Endothelial cell of umbilical vein (primary cell): ENCODE results near the gene MAN2B1. TPM values are rescaled to one million over a fixed set of nuclear protein-coding genes. Genes with fewer than 3 reads are reported as not detected.

Source experiments
- BruUV-seq: library from RNA; stranded (reverse); fragments of 400-500 nt; replicated peaks from 2 replicates; lab custom pipeline; 2021; lab: Mats Ljungman, UMichigan
- CTCF ChIA-PET: fragments of 300-600, 350-600 bp; sonication (Branson Sonifier 250); formaldehyde crosslinking; loops from one replicate; lab custom pipeline; 2021; ENCODE audit warnings: antibody characterized with exemption, inconsistent platforms; lab: Charles Lee
- POLR2A ChIA-PET: fragments of 300-600, 350-600 bp; sonication (Branson Sonifier 250); formaldehyde crosslinking; loops from one replicate; lab custom pipeline; 2021; ENCODE audit warnings: antibody characterized with exemption, inconsistent platforms; lab: Charles Lee
- DNase-seq: peaks from one replicate; pipeline ENCODE4 v3.0.0-alpha.2; 2011; ENCODE audit warnings: low read depth, low spot score
- FAIRE-seq: peaks from 2 replicates; lab custom pipeline; 2011; peaks lifted over from hg19 to GRCh38; lab: Jason Lieb, UNC
- H2AFZ ChIP-seq: 2 replicates; pipeline ENCODE4 v1.6.0; 2012; ENCODE audit warnings: low read depth, low read length, control low read depth, inconsistent platforms
- H3K27ac ChIP-seq: 2 replicates; pipeline ENCODE4 v1.5.1; 2011; ENCODE audit warnings: low read depth, mild to moderate bottlenecking, control low read depth, low read length, moderate library complexity; ENCODE audit not compliant: insufficient read depth
- H3K27me3 ChIP-seq, 2 experiments: 2 replicates each; pipeline versions ENCODE4 v1.6.0 to v1.6.1; 2011; ENCODE audit warnings: low read length in 2 of 2, mixed read lengths in 1 of 2; ENCODE audit not compliant: control insufficient read depth in 2 of 2, insufficient read depth in 2 of 2
- H3K36me3 ChIP-seq, 2 experiments: 2 replicates in 1 of 2; 3 replicates in 1 of 2; pipeline ENCODE4 v1.5.1; 2011; ENCODE audit warnings: low read length in 2 of 2, mild to moderate bottlenecking in 1 of 2, moderate library complexity in 1 of 2; ENCODE audit not compliant: control insufficient read depth in 2 of 2, insufficient read depth in 2 of 2; ENCODE audit errors: extremely low read depth in 1 of 2
- H3K4me1 ChIP-seq: 3 replicates; pipeline ENCODE4 v1.5.1; 2011; ENCODE audit warnings: mild to moderate bottlenecking, low read length; ENCODE audit not compliant: control insufficient read depth, insufficient read depth; ENCODE audit errors: extremely low read depth
- H3K4me2 ChIP-seq: 2 replicates; pipeline ENCODE4 v1.6.1; 2011; ENCODE audit warnings: low read length, control low read depth, mixed read lengths; ENCODE audit not compliant: insufficient read depth
- H3K4me3 ChIP-seq, 3 experiments: fragments of 200-600 bp in 1 of 3; sonication (generic), shearing (Covaris generic) in 1 of 3; replicated peaks in 1 of 3; 2 replicates each; pipeline ENCODE4 v1.5.1; 2011 to 2016; ENCODE audit warnings: control low read depth in 3 of 3, low read length in 3 of 3, mild to moderate bottlenecking in 2 of 3, inconsistent platforms in 1 of 3, low read depth in 1 of 3, moderate library complexity in 1 of 3; ENCODE audit not compliant: insufficient read depth in 1 of 3
- H3K79me2 ChIP-seq: 2 replicates; pipeline ENCODE4 v1.6.0; 2012; ENCODE audit warnings: low read length, inconsistent platforms; ENCODE audit not compliant: control insufficient read depth, insufficient read depth
- H3K9ac ChIP-seq: replicated peaks from 2 replicates; pipeline ENCODE3; 2011; ENCODE audit warnings: low read length, control low read depth; ENCODE audit not compliant: insufficient read depth; ENCODE audit errors: extremely low read depth
- H3K9me1 ChIP-seq: replicated peaks from 3 replicates; pipeline ENCODE4 v1.6.0; 2011; ENCODE audit warnings: mild to moderate bottlenecking, low read length; ENCODE audit not compliant: control insufficient read depth, insufficient read depth; ENCODE audit errors: extremely low read depth
- H3K9me3 ChIP-seq: replicated peaks from 2 replicates; pipeline ENCODE4 v1.5.1; 2012; ENCODE audit warnings: low read length, inconsistent platforms; ENCODE audit not compliant: control insufficient read depth, insufficient read depth
- H4K20me1 ChIP-seq: replicated peaks from 2 replicates; pipeline ENCODE3; 2011; ENCODE audit warnings: mild to moderate bottlenecking, low read length; ENCODE audit not compliant: control insufficient read depth, insufficient read depth; ENCODE audit errors: extremely low read depth
- CTCF ChIP-seq, 2 donors: IDR thresholded peaks; 1 replicate in 1 of 2; 2 replicates in 1 of 2; pipeline ENCODE4 v1.5.1; 2011; ENCODE audit warnings: low read length in 2 of 2, mild to moderate bottlenecking in 2 of 2, moderate library complexity in 2 of 2, control low read depth in 1 of 2, inconsistent platforms in 1 of 2, low read depth in 1 of 2; ENCODE audit not compliant: insufficient read depth in 1 of 2; ENCODE audit errors: extremely low read depth in 1 of 2
- EZH2 ChIP-seq: IDR thresholded peaks from 2 replicates; pipeline ENCODE4 v1.6.1; 2012; ENCODE audit warnings: borderline replicate concordance, low read depth, mild to moderate bottlenecking, moderate library complexity, low read length, inconsistent platforms; ENCODE audit not compliant: severe bottlenecking
- FOS ChIP-seq: IDR thresholded peaks from 2 replicates; pipeline ENCODE4 v1.6.1; 2011; ENCODE audit warnings: mild to moderate bottlenecking, low read length, moderate library complexity, borderline replicate concordance; ENCODE audit not compliant: insufficient read depth
- GATA2 ChIP-seq: IDR thresholded peaks from 2 replicates; pipeline ENCODE4 v1.7.0; 2011; ENCODE audit warnings: low read depth, mild to moderate bottlenecking, moderate library complexity, mixed read lengths, low read length; ENCODE audit not compliant: insufficient read length, insufficient read depth
- JUN ChIP-seq: IDR thresholded peaks from 2 replicates; pipeline ENCODE4 v1.6.1; 2011; ENCODE audit warnings: borderline replicate concordance, low read depth; ENCODE audit not compliant: insufficient read length, insufficient read depth
- MAX ChIP-seq: IDR thresholded peaks from 2 replicates; pipeline ENCODE4 v1.6.1; 2011; ENCODE audit not compliant: insufficient read depth, insufficient read length
- MYC ChIP-seq: IDR thresholded peaks from one replicate; pipeline ENCODE4 v1.6.1; 2011; ENCODE audit warnings: mild to moderate bottlenecking, low read depth, low read length
- POLR2A ChIP-seq: IDR thresholded peaks from 2 replicates; pipeline ENCODE4 v1.6.1; 2012; ENCODE audit warnings: low read depth, mild to moderate bottlenecking, control low read depth, low read length
- POLR2AphosphoS5 ChIP-seq: IDR thresholded peaks from 2 replicates; pipeline ENCODE4 v1.6.1; 2012; ENCODE audit warnings: low read depth, mild to moderate bottlenecking, control low read depth, low read length, moderate library complexity; ENCODE audit not compliant: insufficient read depth
- dilution Hi-C: fragments of 300-500 bp; cut with MboI; formaldehyde crosslinking; loops from one replicate; pipeline ENCODE4 v1.15.0; 2019; ENCODE audit warnings: low sequenced_read_pairs; ENCODE audit not compliant: extremely low pct_ligation_motif_present
- intact Hi-C: fragments of 100-400 bp; cut with micrococcal nuclease; formaldehyde crosslinking; loops from one replicate; pipeline ENCODE4 v1.10.0; 2022
- polyA plus RNA-seq, 4 experiments: library from polyadenylated mRNA; depleted of rRNA in 3 of 4; stranded (reverse) in 3 of 4; unstranded in 1 of 4; fragments of >200 nt; gene quantifications; 2 replicates each; pipeline versions ENCODE4 v1.2.1 to v1.2.3, GENCODE V29; 2011 to 2012; ENCODE audit warnings: missing spikeins in 1 of 4
- total RNA-seq: library from RNA; stranded (reverse); gene quantifications from 2 replicates; pipeline ENCODE4 v1.2.3, GENCODE V29; 2021

Gene MAN2B1
- total and polyA plus RNA-seq, 2 donors (not counting 3 experiments of a cell fraction or from before 2014, with no cell fraction given) = 64.4 to 76.8 TPM

GRCh38 chr19:12657966-12658365 is 8.6 kb downstream of the MAN2B1 start:
- TF ChIP-seq MYC = no peak
- TF ChIP-seq FOS = no peak
- TF ChIP-seq CTCF (IDR thresholded peaks at IDR 0.05; ENCODE audit: extremely low read depth in 1 of 2, insufficient read depth in 1 of 2, low read depth in 1 of 2, low read length in 2 of 2) = no peak
- no peak for TF ChIP-seq POLR2AphosphoS5
- no peak for TF ChIP-seq EZH2
- no peak for TF ChIP-seq POLR2A
- no peak for TF ChIP-seq GATA2
- no peak for TF ChIP-seq JUN
- no peak for TF ChIP-seq MAX
- no TSS peak for BruUV-seq
- no peaks in the 10 kb centered on the region for H3K27me3 ChIP-seq
- H4K20me1 ChIP-seq = no peaks in the 10 kb centered on the region
- no peak overlapping the region for H2AFZ ChIP-seq
- no peaks in the 10 kb centered on the region for H3K4me1 ChIP-seq
- no peaks in the 10 kb centered on the region for H3K9me3 ChIP-seq
- peaks cover 0 to 1% of the 10 kb centered on the region in 2 experiments for H3K36me3 ChIP-seq
- H3K9me1 ChIP-seq = no peaks in the 10 kb centered on the region
- no peak overlapping the region for H3K27ac ChIP-seq
- CTCF ChIA-PET = interaction anchor here (2.1 kb wide), 1 partner anchor 18 kb away, joined by 8 read pairs; no protein-coding TSS in a partner anchor
- no peak overlapping the region for H3K4me2 ChIP-seq
- POLR2A ChIA-PET = no interaction called here
- H3K4me3 ChIP-seq = no peak overlapping the region
- DNase-seq (no peak), FAIRE-seq (no peak)
- dilution Hi-C loops (no loop called here), intact Hi-C loops (no loop called here)
- no peak overlapping the region for H3K9ac ChIP-seq
- no peaks in the 10 kb centered on the region for H3K79me2 ChIP-seq
